Motor neuron (in vitro differentiated cells): ENCODE results near the gene TNS4. TPM values are rescaled to one million over a fixed set of nuclear protein-coding genes. Genes with fewer than 3 reads are reported as not detected.

Experiments
- ATAC-seq, 8 experiments: fragments of 200-7000 bp; cut with Tn5 transposase; replicated peaks in 6 of 8; 2 replicates each; pipeline ENCODE4 v1.8.0; 2021; ENCODE audit warnings: mild to moderate bottlenecking in 8 of 8, moderate library complexity in 8 of 8
- H3K27ac ChIP-seq, 2 donors: fragments of 250-450 bp; sonication (Bioruptor Pico); 2 replicates each; pipeline ENCODE4 v1.9.0; 2021; ENCODE audit warnings: antibody characterized with exemption in 2 of 2, mild to moderate bottlenecking in 2 of 2, moderate library complexity in 1 of 2
- H3K4me1 ChIP-seq, 2 donors: fragments of 250-450 bp; sonication (Bioruptor Pico); replicated peaks in 1 of 2; 2 replicates each; pipeline ENCODE4 v1.6.1; 2021; ENCODE audit warnings: antibody characterized with exemption in 2 of 2, mild to moderate bottlenecking in 2 of 2, moderate library complexity in 1 of 2
- H3K4me3 ChIP-seq, 5 donors: fragments of 250-450 bp; sonication (Bioruptor Pico); 2 replicates each; pipeline ENCODE4 v1.9.0; 2021; ENCODE audit warnings: antibody characterized with exemption in 5 of 5, mild to moderate bottlenecking in 5 of 5, moderate library complexity in 4 of 5
- WGBS, 10 experiments: fragments of 450-650 bp; shearing (Covaris generic); methylation state at CpG; one replicate each; pipeline ENCODE4 v1.0.0; 2022; 5-methylcytosine and 5-hydroxymethylcytosine counted together
- in situ Hi-C, 9 experiments: fragments of 400-800 bp; cut with MboI; loops; one replicate each; pipeline ENCODE4 v1.15.0; 2021; ENCODE audit warnings: low sequenced_read_pairs in 9 of 9, low pct_unique_long_range_greater_than_20kb in 2 of 9; ENCODE audit not compliant: unreplicated experiment in 9 of 9
- total RNA-seq, 8 experiments: library from RNA; unstranded; fragments of 300-600 nt; gene quantifications; 2 replicates each; pipeline versions ENCODE4 v1.2.3 to v1.2.4, GENCODE V29; 2022

TNS4 gene
- total RNA-seq, 8 experiments from 2014 or later: 0.08 to 1.0 (median 0.15) TPM; not detected in 1

- peak in 2 of 8 experiments; percentile 12 to 15 for ATAC-seq
- Histone ChIP-seq H3K4me3 (no peak overlapping the region), H3K27ac (no peak overlapping the region), H3K4me1 (peaks cover 0 to 7% of the 10 kb centered on the region in 2 donors)
- 0 to 100% (median 80%) methylated on average over 1 to 9 of the region's 11 CpGs; no CpG with 5 or more reads in 3 of the 10 experiments for WGBS, 10 experiments
- in situ Hi-C loops: loop anchor here in 5 of 9 experiments (10.0 to 25.0 kb wide), 5 partner anchors 90 to 230 kb away; partner anchors contain the start of genes GJD3 (in 3 of the 5), IGFBP4 (in 2 of the 5) and RARA (in 2 of the 5)
Measured at GRCh38 chr17:40534371-40535189, 33.2 kb upstream of the TNS4 start.

- in situ Hi-C loops: loop anchor here in 5 of 9 experiments (10.0 to 25.0 kb wide), 5 partner anchors 89 to 229 kb away; partner anchors contain the start of genes GJD3 (in 3 of the 5), IGFBP4 (in 2 of the 5) and RARA (in 2 of the 5)
- WGBS, 10 experiments: 0 to 100% (median 80%) methylated on average over 1 to 4 of the region's 4 CpGs; no CpG with 5 or more reads in 1 of the 10 experiments
- H3K4me1 ChIP-seq: peaks cover 0 to 7% of the 10 kb centered on the region in 2 donors
- no peak for ATAC-seq
- no peak overlapping the region for H3K27ac ChIP-seq
- no peak overlapping the region for H3K4me3 ChIP-seq
Measured at GRCh38 chr17:40533896-40534295, 32.5 kb upstream of the TNS4 start.

GRCh38 chr17:40532520-40533253 lies 31.3 kb upstream of the TNS4 start:
- peaks cover 0 to 7% of the 10 kb centered on the region in 2 donors for H3K4me1 ChIP-seq
- no peak overlapping the region for H3K4me3 ChIP-seq
- no peak for ATAC-seq
- 20 to 82% (median 41%) methylated on average over 1 to 5 of the region's 6 CpGs for WGBS, 10 experiments
- in situ Hi-C loops: loop anchor here in 5 of 9 experiments (10.0 to 25.0 kb wide), 5 partner anchors 88 to 228 kb away; partner anchors contain the start of genes GJD3 (in 3 of the 5), IGFBP4 (in 2 of the 5) and RARA (in 2 of the 5)
- no peak overlapping the region for H3K27ac ChIP-seq

- H3K27ac ChIP-seq: no peak overlapping the region
- no peak overlapping the region for H3K4me3 ChIP-seq
- 80 to 100% (median 89%) methylated on average over 1 to 8 of the region's 15 CpGs; no CpG with 5 or more reads in 4 of the 10 experiments for WGBS, 10 experiments
- ATAC-seq: peak in 1 of 8 experiments; percentile 46
- in situ Hi-C loops: loop anchor here in 5 of 9 experiments (10.0 to 25.0 kb wide), 5 partner anchors 87 to 227 kb away; partner anchors contain the start of genes GJD3 (in 3 of the 5), IGFBP4 (in 2 of the 5) and RARA (in 2 of the 5)
- peaks cover 0 to 7% of the 10 kb centered on the region in 2 donors for H3K4me1 ChIP-seq
Measured at GRCh38 chr17:40531051-40531991, 29.9 kb upstream of the TNS4 start.

- in situ Hi-C loops: loop anchor here in 5 of 9 experiments (10.0 to 25.0 kb wide), 5 partner anchors 86 to 226 kb away; partner anchors contain the start of genes GJD3 (in 3 of the 5), IGFBP4 (in 2 of the 5) and RARA (in 2 of the 5)
- no peak overlapping the region for H3K27ac ChIP-seq
- peaks cover 0 to 7% of the 10 kb centered on the region in 2 donors for H3K4me1 ChIP-seq
- WGBS, 10 experiments: 82 to 100% (median 100%) methylated on average over 1 to 3 of the region's 5 CpGs; no CpG with 5 or more reads in 6 of the 10 experiments
- no peak overlapping the region for H3K4me3 ChIP-seq
- ATAC-seq: no peak
Measured at GRCh38 chr17:40530531-40530994, 29.1 kb upstream of the TNS4 start.

GRCh38 chr17:40529991-40530390 lies 28.6 kb upstream of the TNS4 start:
- H3K4me3 ChIP-seq: no peak overlapping the region
- in situ Hi-C loops: loop anchor here in 5 of 9 experiments (10.0 to 25.0 kb wide), 5 partner anchors 85 to 225 kb away; partner anchors contain the start of genes GJD3 (in 3 of the 5), IGFBP4 (in 2 of the 5) and RARA (in 2 of the 5)
- H3K27ac ChIP-seq: no peak overlapping the region
- ATAC-seq: no peak
- peaks cover 0 to 7% of the 10 kb centered on the region in 2 donors for H3K4me1 ChIP-seq
- 84 to 100% (median 96%) methylated on average over 1 to 2 of the region's 2 CpGs; no CpG with 5 or more reads in 6 of the 10 experiments for WGBS, 10 experiments

GRCh38 chr17:40528692-40529417 lies 27.4 kb upstream of the TNS4 start:
- no peak for ATAC-seq
- in situ Hi-C loops: loop anchor here in 3 of 9 experiments (25.0 kb wide), 2 partner anchors 92 to 167 kb away; partner anchors contain the start of genes GJD3 (in 2 of the 3) and IGFBP4 (in 1 of the 3)
- H3K4me1 ChIP-seq: peaks cover 0 to 7% of the 10 kb centered on the region in 2 donors
- H3K4me3 ChIP-seq: no peak overlapping the region
- 17 to 90% (median 81%) methylated on average over 1 to 9 of the region's 10 CpGs for WGBS, 10 experiments
- H3K27ac ChIP-seq: no peak overlapping the region

- Histone ChIP-seq H3K27ac (no peak overlapping the region), H3K4me1 (peaks cover 3 to 6% of the 10 kb centered on the region in 2 donors), H3K4me3 (no peak overlapping the region)
- peak in 3 of 8 experiments; percentile 16 to 84 (median 82) for ATAC-seq
- WGBS, 10 experiments: 0 to 90% (median 77%) methylated on average over 1 to 4 of the region's 5 CpGs; no CpG with 5 or more reads in 4 of the 10 experiments
- in situ Hi-C loops: loop anchor here in 3 of 9 experiments (25.0 kb wide), 2 partner anchors 89 to 164 kb away; partner anchors contain the start of genes GJD3 (in 2 of the 3) and IGFBP4 (in 1 of the 3)
Measured at GRCh38 chr17:40526668-40527067, 25.2 kb upstream of the TNS4 start.

GRCh38 chr17:40525294-40525693 lies 23.9 kb upstream of the TNS4 start:
- H3K27ac ChIP-seq: no peak overlapping the region
- ATAC-seq: no peak
- in situ Hi-C loops: loop anchor here in 3 of 9 experiments (25.0 kb wide), 2 partner anchors 88 to 163 kb away; partner anchors contain the start of genes GJD3 (in 2 of the 3) and IGFBP4 (in 1 of the 3)
- 40 to 100% (median 89%) methylated on average over 1 of the region's 1 CpG; no CpG with 5 or more reads in 1 of the 10 experiments for WGBS, 10 experiments
- H3K4me3 ChIP-seq: no peak overlapping the region
- H3K4me1 ChIP-seq: peaks cover 4 to 9% of the 10 kb centered on the region in 2 donors

- Histone ChIP-seq H3K4me1 (peaks cover 4 to 9% of the 10 kb centered on the region in 2 donors), H3K4me3 (no peak overlapping the region), H3K27ac (no peak overlapping the region)
- in situ Hi-C loops: no loop called here
- ATAC-seq: no peak
- WGBS, 10 experiments: 50 to 100% (median 79%) methylated on average over 1 to 3 of the region's 3 CpGs
Measured at GRCh38 chr17:40524243-40524965, 23.0 kb upstream of the TNS4 start.
